NCI-H2107 (cell line): ENCODE data around the gene SOX18.
"Not testable (repeated sequence)": the region's sequence is repeated elsewhere in the genome, so short reads cannot be mapped to it uniquely, and the experiment has no call there.

Source experiments
- DNase-seq: peaks from one replicate; lab custom pipeline; 2025; lab: John Stamatoyannopoulos, UW

SOX18 gene

GRCh38 chr20:64021124-64021975, 28.1 kb downstream of the SOX18 start:
- no peak for DNase-seq

DNA sequence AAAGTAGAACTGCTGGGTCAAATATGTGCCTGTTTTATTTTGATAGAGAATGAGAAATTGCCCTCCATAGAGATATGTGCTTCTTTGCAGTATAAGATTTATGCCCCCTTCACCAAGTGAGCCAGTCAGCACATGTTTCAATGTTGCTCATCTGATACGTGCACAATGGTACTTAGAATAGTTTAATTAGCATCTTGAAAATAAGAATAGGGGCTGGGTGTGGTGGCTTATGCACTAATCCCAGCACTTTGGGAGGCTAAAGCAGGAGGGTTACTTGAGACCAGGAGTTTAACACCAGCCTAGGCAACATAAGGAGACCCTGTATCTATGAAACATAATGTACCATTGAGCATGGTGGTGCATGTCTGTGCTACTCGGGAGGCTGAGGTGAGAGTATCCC, 33.8 kb downstream of the SOX18 start:
- no peak for DNase-seq

DNA sequence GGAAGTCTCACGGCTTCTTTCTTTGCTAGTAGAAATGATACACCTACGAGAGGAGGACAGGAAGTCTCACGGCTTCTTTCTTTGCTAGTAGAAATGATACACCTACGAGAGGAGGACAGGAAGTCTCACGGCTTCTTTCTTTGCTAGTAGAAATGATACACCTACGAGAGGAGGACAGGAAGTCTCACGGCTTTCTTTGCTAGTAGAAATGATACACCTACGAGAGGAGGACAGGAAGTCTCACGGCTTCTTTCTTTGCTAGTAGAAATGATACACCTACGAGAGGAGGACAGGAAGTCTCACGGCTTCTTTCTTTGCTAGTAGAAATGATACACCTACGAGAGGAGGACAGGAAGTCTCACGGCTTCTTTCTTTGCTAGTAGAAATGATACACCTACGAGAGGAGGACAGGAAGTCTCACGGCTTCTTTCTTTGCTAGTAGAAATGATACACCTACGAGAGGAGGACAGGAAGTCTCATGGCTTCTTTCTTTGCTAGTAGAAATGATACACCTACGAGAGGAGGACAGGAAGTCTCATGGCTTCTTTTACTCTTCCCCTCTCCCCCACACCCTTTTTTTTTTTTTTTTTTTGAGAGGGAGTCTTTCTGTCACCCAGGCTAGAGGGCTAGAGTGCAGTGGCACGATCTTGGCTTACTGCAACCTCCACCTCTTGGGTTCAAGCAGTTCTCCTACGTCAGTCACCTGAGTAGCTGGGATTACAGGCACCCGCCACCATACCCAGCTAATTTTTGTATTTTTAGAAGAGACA, 36.9 kb downstream of the SOX18 start:
- not testable (repeated sequence) for DNase-seq

DNA sequence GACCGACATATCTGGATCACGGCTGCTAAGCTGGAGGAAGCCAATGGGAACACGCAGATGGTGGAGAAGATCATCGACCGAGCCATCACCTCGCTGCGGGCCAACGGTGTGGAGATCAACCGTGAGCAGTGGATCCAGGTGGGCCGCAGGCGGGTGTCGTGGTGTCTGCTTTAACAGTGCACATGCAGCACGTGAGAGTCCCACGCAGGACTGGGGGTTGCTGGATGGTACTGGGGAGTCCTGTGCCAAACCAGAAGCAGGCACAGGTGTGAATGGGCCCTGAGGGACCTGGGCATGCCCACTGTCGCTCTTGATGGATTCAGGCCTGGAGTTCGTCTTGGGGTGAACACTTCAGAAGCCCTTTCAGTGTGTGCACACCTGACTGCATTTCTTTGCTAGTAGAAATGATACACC, 38.1 kb downstream of the SOX18 start:
- DNase-seq: no peak

DNA sequence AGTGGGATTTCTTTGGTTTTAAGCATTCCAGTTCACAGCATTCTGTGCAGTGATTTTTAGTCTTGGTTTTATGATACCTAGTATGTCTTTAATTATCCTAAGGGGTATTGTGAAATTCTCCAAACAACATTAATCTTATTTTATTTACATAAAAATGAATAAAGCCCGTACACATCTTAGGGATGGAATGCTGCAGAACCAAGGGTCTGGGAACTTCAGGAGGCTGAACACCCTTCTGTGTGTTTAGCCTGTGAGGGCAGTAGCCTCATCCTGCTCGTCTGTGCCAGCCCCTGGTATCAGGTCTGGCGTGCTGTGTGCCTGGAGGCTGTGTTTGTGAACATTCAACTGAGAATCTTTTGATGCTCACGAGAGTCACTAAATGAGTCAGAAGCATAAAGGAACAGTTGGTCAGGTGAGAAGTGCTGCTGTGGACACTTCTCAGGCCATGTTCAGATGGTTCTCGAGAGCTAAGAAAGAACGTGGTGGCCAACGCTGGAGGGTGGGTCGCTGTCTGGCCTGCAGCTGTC, 38.7 kb downstream of the SOX18 start:
- no peak for DNase-seq

DNA sequence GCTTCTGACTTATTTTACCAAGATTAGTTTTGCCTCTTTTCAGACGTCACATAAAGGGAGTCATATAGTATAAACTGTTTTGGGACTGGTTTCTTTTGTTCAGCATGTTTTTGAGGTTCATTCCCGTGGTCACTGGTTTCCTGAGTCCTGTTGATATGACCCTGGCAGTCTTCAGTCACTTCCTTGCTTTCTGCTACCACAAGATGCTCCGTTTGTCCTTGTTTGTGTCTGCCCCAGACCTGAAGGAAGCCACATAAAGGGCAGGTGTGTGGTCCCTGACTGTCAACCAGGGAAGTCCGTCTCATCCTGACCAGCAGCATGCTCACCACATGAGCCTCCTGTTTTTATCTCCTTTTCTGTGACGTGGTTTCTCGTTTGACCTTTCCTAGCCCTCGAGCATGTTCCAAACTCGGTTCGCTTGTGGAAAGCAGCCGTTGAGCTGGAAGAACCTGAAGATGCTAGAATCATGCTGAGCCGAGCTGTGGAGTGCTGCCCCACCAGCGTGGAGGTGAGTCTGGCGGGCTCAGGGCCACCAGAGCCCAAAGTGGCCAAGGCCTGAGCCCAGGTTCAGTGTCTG, 39.5 kb downstream of the SOX18 start:
- DNase-seq: no peak

DNA sequence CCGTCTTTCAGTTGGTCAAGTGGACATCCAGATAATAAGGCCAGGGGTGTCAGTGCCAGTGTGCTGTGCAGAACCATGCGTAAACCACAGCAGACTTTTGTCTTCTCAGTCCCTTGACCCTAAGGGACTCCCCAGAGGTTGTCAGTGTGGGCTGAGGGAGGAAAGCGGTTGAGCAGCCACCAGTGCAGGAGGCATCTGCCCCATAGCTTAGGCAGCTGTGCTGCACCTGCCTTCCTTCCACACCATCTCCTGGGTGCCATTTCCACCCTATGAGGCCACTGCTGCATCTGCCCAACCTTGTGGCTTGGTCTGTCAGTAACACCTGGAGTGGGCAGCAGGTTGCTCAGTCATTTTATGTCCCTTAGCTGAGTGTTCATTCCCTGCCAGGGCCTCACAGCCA, 42.5 kb downstream of the SOX18 start:
- no peak for DNase-seq

DNA sequence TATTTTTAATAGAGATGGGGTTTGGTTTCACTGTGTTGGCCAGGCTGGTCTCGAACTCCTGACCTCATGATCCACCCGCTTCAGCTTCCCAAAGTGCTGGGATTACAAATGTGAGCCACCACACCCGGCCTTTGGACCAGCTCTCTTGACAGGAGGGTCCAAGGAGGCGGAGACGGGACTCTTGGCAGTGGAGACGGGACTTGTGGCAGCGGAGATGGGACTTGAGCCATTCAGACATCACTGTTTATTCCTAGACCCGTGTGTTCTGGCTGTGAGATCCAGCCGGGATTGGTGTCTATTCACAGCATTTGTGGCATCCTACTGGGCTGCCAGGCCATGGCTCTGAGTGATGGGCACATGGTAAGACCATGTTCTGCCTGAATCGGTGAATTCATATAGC, 42.9 kb downstream of the SOX18 start:
- no peak for DNase-seq

- DNase-seq: no peak
These were observed 44.0 kb downstream of the SOX18 start for GRCh38 chr20:64005394-64005793.

- no peak for DNase-seq
These were observed 45.3 kb downstream of the SOX18 start for GRCh38 chr20:64003960-64004725.

- peak; percentile 91 for DNase-seq
These were observed 47.8 kb downstream of the SOX18 start for GRCh38 chr20:64001607-64002011.

GRCh38 chr20:64000906-64001305, 48.5 kb downstream of the SOX18 start:
- DNase-seq: no peak
